ENCODE measurements around the gene SLX4IP.
A peak's percentile ranks its signal among the peaks of the same experiment; 100 is the strongest.

The SLX4IP gene

GRCh38 chr20:10672624-10673127 is 237.6 kb downstream of the SLX4IP start:
- no peaks in the 10 kb centered on the region for H3K9me3 ChIP-seq (ENCODE audit: insufficient read depth, low read length)
- peaks cover 34% of the 10 kb centered on the region for H3K27me3 ChIP-seq (ENCODE audit: low read depth, low read length)
- H2AFZ ChIP-seq (ENCODE audit: low read depth, low read length): no peak overlapping the region
- no peak overlapping the region for H3K4me3 ChIP-seq (ENCODE audit: low read length)
- no peaks in the 10 kb centered on the region for H4K20me1 ChIP-seq (ENCODE audit: insufficient read depth, low read length)
- 0 out of 2 replicates have a peak overlapping the region, but pooled peaks have one; percentile 99 for H3K4me2 ChIP-seq (ENCODE audit: low read length)
- no peak overlapping the region for H3K9ac ChIP-seq (ENCODE audit: low read length)
- no peak overlapping the region for H3K27ac ChIP-seq (ENCODE audit: low read length)
- no peaks in the 10 kb centered on the region for H3K79me2 ChIP-seq (ENCODE audit: low read length)
- peaks cover 47% of the 10 kb centered on the region for H3K4me1 ChIP-seq (ENCODE audit: low read length)
- no peak for TF ChIP-seq EZH2phosphoT487 (IDR thresholded peaks at IDR 0.05; ENCODE audit: low read depth)
- TF ChIP-seq, protein P1, sequence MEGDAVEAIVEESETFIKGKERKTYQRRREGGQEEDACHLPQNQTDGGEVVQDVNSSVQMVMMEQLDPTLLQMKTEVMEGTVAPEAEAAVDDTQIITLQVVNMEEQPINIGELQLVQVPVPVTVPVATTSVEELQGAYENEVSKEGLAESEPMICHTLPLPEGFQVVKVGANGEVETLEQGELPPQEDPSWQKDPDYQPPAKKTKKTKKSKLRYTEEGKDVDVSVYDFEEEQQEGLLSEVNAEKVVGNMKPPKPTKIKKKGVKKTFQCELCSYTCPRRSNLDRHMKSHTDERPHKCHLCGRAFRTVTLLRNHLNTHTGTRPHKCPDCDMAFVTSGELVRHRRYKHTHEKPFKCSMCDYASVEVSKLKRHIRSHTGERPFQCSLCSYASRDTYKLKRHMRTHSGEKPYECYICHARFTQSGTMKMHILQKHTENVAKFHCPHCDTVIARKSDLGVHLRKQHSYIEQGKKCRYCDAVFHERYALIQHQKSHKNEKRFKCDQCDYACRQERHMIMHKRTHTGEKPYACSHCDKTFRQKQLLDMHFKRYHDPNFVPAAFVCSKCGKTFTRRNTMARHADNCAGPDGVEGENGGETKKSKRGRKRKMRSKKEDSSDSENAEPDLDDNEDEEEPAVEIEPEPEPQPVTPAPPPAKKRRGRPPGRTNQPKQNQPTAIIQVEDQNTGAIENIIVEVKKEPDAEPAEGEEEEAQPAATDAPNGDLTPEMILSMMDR (IDR thresholded peaks at IDR 0.05; ENCODE audit: low read depth, low read length): no peak
- H3K36me3 ChIP-seq (replicated peaks; ENCODE audit: low read depth, low read length): no peaks in the 10 kb centered on the region

- H3K9me3 ChIP-seq (ENCODE audit: insufficient read depth, low read length): no peaks in the 10 kb centered on the region
- peak overlapping the region; percentile 85 for H2AFZ ChIP-seq (ENCODE audit: low read depth, low read length)
- H3K4me2 ChIP-seq (ENCODE audit: low read length): peak overlapping the region; percentile 99
- no peaks in the 10 kb centered on the region for H3K36me3 ChIP-seq (replicated peaks; ENCODE audit: low read depth, low read length)
- peaks cover 32% of the 10 kb centered on the region for H3K27me3 ChIP-seq (ENCODE audit: low read depth, low read length)
- no peak overlapping the region for H3K27ac ChIP-seq (ENCODE audit: low read length)
- peaks cover 47% of the 10 kb centered on the region for H3K4me1 ChIP-seq (ENCODE audit: low read length)
- no peaks in the 10 kb centered on the region for H4K20me1 ChIP-seq (ENCODE audit: insufficient read depth, low read length)
- no peak for TF ChIP-seq EZH2phosphoT487 (IDR thresholded peaks at IDR 0.05; ENCODE audit: low read depth)
- TF ChIP-seq, protein P1 (IDR thresholded peaks at IDR 0.05; ENCODE audit: low read depth, low read length): no peak
- no peaks in the 10 kb centered on the region for H3K79me2 ChIP-seq (ENCODE audit: low read length)
- H3K4me3 ChIP-seq (ENCODE audit: low read length): peak overlapping the region; percentile 82
- peak overlapping the region; percentile 89 for H3K9ac ChIP-seq (ENCODE audit: low read length)
Measured at GRCh38 chr20:10673176-10673841, 238.2 kb downstream of the SLX4IP start.

- Histone ChIP-seq H3K79me2 (ENCODE audit: low read length) (no peaks in the 10 kb centered on the region), H3K4me2 (ENCODE audit: low read length) (peak within 1 kb of the TSS; percentile 99), H3K27me3 (ENCODE audit: low read depth, low read length) (peaks cover 29% of the 10 kb centered on the region), H3K36me3 (replicated peaks; ENCODE audit: low read depth, low read length) (no peaks in the 10 kb centered on the region), H3K9ac (ENCODE audit: low read length) (peak within 1 kb of the TSS; percentile 89), H3K4me3 (ENCODE audit: low read length) (peak within 1 kb of the TSS; percentile 82), H2AFZ (ENCODE audit: low read depth, low read length) (peak within 1 kb of the TSS; percentile 85), H3K27ac (ENCODE audit: low read length) (peak within 1 kb of the TSS; percentile 79), H3K9me3 (ENCODE audit: insufficient read depth, low read length) (no peaks in the 10 kb centered on the region), H4K20me1 (ENCODE audit: insufficient read depth, low read length) (no peaks in the 10 kb centered on the region), H3K4me1 (ENCODE audit: low read length) (peaks cover 47% of the 10 kb centered on the region)
- no peak for TF ChIP-seq EZH2phosphoT487 (IDR thresholded peaks at IDR 0.05; ENCODE audit: low read depth)
- TF ChIP-seq, protein P1 (IDR thresholded peaks at IDR 0.05; ENCODE audit: low read depth, low read length): no peak
Measured at GRCh38 chr20:10673842-10674683, 239.0 kb downstream of the SLX4IP start, which contains the start of gene JAG1. Gene JAG1 (minus strand): TSS chr20:10673999. CDS start chr20:10673530, 469 bp downstream.
